GM12872 (cell line): ENCODE results near the gene ARPC5.

Experiments used
- TF ChIP-seq, protein P1 (sequence below): IDR thresholded peaks from 3 replicates; pipeline ENCODE4 v1.5.1; 2011; ENCODE audit warnings: low read depth, mild to moderate bottlenecking, low read length, moderate library complexity; ENCODE audit not compliant: insufficient read depth

ARPC5 gene

GRCh38 chr1:183674339-183674738 is 38.8 kb upstream of the ARPC5 start:
- TF ChIP-seq, protein P1, sequence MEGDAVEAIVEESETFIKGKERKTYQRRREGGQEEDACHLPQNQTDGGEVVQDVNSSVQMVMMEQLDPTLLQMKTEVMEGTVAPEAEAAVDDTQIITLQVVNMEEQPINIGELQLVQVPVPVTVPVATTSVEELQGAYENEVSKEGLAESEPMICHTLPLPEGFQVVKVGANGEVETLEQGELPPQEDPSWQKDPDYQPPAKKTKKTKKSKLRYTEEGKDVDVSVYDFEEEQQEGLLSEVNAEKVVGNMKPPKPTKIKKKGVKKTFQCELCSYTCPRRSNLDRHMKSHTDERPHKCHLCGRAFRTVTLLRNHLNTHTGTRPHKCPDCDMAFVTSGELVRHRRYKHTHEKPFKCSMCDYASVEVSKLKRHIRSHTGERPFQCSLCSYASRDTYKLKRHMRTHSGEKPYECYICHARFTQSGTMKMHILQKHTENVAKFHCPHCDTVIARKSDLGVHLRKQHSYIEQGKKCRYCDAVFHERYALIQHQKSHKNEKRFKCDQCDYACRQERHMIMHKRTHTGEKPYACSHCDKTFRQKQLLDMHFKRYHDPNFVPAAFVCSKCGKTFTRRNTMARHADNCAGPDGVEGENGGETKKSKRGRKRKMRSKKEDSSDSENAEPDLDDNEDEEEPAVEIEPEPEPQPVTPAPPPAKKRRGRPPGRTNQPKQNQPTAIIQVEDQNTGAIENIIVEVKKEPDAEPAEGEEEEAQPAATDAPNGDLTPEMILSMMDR, result no peak

GRCh38 chr1:183673605-183674323 is 38.2 kb upstream of the ARPC5 start:
- TF ChIP-seq, protein P1, result no peak

DNA sequence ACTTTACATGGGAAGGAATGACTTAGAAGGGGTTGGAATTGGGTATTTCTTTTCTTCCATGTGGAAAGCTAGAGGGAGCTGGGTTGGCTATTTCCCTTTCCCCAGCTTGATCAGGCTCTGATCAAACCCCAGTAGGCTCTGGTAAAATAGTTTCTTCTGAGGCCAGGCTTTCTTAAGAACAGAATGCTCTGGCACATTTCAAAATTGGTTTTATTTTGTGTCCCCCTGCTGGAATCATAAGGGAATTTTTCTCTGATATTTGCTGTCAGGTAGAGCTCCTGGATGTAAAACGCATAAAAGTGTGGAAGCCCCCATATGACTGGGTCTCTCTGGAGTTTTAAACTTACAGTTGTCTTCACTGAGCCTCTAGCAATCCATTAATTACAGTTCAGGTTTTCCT is 34.6 kb upstream of the ARPC5 start:
- TF ChIP-seq, protein P1, result no peak

DNA sequence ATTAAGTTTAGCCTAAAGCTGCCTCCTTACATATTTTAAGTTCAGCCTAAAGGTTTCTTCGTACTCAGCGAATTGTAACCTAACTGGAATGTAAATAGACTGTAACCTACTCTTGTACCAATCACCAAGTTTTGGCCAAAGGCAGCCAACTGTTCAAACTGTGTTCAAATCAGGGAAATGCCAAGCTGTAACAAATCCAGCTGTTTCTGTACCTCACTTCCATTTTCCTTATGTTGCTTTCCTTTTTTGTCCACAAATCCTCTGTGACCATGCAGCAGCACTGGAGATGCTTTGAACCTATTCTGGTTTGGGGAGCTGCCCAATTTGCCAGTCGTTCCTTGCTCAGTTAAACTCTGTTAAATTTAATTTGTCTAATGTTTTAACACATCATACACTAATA is 20.8 kb upstream of the ARPC5 start:
- TF ChIP-seq, protein P1, result no peak

DNA sequence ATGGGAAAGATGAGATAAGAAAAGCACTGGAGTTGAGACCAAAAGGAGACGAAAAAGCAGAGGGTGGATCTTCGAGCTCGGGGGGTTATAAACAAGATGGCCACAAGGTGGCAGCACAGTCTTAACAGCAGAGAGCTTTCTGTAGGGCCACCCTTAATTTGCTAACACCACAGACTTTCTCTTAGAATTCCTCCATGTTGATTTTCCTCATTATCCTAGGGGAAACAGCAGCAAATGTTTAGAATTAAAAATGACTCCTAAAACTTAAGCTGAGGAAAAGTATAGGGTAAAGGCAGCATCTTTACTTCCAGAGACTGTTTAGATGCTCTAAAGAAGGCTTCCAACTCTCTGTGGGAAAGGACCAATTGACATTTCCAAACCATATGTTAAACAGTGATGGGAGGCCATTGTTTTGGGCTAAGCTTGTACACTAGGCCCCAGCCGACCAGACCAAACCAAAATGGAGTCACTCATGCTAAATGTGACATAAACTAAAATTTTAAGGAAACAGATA is 20.0 kb upstream of the ARPC5 start:
- TF ChIP-seq, protein P1, result peak; percentile 86

DNA sequence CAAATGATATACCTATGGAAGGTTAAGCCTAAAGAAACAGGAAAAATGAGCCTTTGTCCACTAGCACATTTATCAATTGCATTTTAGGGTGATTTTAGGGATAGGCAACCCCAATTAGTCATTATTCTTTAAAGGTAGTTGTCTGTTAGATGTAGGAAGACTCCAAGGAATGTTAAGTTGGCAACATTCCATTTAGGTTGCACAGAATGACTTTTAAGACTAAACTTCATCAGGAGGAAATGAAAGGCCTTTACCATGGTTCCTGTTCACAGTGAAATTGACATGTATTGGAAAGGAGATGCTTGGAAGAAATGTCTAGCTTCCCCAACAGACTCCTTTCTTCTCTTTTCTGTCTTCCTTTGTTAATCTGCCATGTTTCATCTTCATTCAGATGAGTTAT is 19.1 kb upstream of the ARPC5 start:
- TF ChIP-seq, protein P1, result no peak

- TF ChIP-seq, protein P1, result no peak
These were observed 18.4 kb upstream of the ARPC5 start for GRCh38 chr1:183653876-183654451.
